HG03575 (cell line): ENCODE measurements around the gene SCYGR6.

ENCODE experiments used
- ATAC-seq: cut with Tn5 transposase; IDR thresholded peaks from one replicate; pipeline ENCODE4 v1.9.1; 2021; ENCODE audit not compliant: unreplicated experiment, insufficient number of reproducible peaks, low FRiP score; ENCODE audit errors: extremely low read depth

The SCYGR6 gene

DNA sequence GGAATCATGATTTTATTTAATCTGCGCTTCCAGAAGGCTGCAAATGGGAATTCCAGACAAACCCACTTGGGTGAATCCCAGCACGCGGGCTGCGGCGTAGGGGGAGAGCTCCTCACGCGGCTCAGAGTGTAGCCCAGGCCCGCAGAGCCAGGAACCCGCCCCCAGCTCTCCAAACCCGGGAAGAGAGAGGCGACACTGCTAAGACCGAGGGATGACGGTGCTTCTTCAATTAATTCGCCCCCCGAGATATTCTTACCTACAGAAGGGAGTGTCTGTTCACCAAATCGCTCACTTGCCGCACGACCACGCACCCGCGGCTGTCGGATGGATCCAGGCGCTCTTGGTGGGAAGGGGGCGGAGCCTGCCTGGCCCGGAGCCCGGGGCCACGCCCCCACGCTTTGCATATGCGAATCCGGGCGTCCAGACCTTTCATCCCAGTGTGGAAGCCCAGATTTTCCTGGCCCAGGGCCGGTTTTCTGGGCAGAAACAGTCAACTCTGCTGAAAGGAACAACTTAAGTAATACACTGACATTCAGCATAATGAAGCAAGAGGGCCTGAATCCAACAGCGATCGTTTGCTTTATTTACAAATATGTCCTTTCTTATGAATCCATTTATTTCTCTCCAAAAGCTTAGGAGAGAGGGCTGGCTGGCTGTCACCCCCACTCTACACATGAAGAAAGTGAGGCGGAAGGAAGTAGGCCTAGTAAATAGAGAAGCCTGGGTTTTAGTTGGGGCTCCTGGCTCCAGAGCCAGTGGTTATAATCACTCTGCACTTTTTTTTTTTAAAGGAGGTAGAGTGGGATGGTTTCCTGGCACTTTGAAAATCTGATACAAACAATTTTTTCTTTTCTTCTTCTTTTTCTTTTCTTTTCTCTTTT, 6.6 kb downstream of the SCYGR6 start, which contains the start of gene SLC19A3:
SLC19A3 (minus strand) TSS at position 342 of the 881 bp plus-strand sequence. CDS start 15,710 bp downstream, outside the sequence.
- ATAC-seq, result no peak

DNA sequence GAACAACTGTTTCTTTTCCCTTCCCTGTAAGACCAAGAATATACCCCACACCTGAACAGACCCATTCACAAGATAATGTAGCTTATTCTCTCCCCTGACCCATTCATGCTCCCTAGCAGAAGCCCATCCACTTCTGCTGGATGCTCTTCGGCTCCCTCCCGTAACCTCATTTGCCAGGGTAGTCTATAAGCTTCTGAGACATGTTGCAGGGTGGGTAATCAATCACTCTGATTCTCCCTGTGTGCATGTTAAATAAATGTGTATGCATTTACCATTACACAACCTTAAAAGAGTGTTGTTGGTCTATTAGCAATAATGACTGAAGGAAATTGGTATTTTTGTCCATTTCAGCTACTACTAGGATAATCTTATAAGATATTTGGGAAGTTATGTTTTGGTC, 8.1 kb downstream of the SCYGR6 start:
- ATAC-seq, result no peak

DNA sequence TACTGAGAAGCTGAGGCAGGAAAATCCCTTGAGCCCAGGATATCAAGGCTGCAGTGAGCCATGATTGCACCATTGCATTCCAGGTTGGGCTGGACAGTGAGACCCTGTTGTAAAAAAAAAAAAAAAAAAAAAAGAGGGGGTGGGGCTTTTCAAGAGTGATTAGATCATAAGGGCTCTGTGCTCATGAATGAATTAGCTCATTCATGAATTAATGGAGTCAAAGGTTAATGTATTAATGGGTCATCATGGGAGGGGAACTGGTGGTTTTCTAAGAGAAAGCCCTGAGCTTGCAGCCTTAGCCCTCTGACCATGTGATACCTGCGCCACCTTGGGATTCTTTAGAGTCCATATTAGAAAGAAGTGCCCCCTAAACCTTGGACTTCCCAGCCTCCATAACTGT, 11.3 kb downstream of the SCYGR6 start:
- ATAC-seq, result no peak

DNA sequence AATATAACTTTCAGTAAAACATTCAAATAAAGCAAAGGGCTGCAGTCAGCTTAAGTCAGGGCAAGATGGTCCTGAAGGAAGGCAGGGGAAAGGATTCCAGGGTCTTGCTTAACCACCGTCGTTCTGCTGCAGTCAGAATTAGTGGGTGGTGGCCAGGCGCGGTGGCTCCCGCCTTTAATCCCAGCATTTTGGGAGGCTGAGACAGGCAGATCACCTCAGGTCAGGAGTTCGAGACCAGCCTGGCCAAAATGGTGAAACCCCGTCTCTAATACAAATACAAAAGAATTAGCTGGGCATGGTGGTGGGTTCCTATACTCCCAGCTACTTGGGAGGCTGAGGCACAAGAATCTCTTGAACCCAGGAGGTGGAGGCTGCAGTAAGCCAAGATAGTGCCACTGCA, 13.6 kb downstream of the SCYGR6 start:
- ATAC-seq, result no peak

DNA sequence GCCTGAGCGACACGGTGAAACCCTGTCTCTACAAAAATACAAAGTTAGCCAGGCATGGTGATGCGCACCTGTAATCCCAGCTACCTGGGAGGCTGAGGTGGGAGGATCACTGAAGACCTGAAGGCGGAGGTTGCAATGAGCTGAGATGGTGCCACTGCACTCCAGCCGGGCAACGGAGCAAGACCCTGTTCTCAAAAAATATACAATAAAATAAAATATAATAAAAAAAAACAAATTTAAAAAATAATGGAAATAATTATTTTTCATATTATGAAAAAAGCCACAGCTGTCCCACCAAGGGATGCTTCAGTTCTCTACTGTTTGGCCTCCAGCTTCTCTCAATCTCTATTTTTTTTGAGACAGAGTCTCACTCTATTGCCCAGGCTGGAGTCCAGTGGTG, 17.2 kb downstream of the SCYGR6 start:
- no peak for ATAC-seq

DNA sequence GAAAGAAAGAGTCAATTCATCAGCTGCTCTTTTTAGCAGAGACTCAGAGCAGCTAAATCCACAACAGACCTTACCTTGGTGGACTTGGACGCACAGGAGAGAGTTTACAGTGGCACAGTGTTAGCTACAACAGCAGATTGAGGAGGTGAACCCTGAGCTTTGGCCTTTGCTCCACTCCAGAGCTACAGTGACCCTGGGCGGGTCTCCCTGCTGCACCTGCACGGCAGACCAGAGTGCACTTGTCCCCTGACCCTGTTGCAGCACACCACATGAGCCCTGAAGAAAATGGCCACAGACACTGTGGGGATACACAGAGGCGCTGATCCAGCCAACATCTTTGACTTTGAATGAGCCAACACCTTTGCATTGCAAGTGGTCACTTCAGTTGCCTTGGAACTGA, 17.7 kb downstream of the SCYGR6 start:
- no peak for ATAC-seq

DNA sequence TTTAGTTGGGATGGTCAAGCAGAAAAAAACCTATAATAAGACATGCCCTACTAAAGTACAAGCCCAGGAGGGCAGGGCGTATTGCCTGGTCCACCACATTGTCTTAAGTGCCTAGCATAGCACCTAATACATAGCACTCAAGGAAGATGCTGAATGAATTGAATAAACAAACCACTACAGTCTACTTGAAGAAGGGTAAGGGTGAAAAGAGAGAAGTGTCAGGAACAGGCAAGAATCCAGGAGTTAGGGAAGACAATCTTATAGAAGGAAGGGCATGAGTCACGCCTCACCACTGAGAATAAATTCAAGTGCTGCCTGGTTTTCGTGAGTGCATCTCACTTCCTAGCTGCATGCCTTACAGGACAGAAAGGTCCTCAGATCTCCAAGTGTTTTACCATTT, 20.6 kb downstream of the SCYGR6 start:
- no peak for ATAC-seq

DNA sequence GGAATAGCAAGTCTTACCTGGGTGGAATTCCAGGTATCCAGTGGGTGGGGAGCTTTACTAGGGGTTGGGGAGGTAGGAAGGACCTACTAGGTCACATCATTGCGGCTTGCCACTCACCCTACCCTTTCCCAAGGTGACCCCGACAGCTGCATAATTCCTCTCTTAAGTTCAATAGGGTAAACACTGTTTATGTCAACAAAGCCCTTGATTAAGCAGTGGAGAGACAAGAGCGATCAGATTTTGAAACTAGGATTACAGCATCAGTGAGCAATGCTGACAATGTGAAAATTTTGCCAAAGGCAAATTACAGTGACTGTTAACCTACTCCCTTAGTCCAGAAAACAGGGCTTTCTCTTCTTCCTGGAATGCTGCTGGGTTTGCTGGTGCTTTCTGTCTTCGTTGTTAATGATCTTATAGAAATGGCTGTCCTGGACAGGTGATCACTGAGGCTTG, 21.3 kb downstream of the SCYGR6 start:
- no peak for ATAC-seq

DNA sequence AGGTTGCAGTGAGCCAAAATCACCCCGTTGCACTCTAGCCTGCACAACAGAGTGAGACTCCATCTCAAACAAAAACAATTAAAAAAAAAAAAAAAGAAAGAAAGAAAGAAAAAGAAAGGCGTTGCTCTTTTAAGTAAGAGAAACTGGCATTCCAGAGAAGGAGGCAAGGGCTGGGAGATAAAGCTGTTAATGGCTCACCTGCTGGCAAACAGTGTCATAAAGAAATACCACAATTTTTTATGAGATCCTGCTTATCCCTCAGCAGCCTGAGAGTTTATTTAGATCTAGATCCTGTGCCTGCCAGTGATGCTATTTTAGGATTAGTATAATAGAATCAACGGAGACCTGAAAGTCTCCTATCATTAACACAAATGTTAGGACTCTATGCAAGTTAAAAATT, 23.0 kb downstream of the SCYGR6 start:
- ATAC-seq, result no peak

DNA sequence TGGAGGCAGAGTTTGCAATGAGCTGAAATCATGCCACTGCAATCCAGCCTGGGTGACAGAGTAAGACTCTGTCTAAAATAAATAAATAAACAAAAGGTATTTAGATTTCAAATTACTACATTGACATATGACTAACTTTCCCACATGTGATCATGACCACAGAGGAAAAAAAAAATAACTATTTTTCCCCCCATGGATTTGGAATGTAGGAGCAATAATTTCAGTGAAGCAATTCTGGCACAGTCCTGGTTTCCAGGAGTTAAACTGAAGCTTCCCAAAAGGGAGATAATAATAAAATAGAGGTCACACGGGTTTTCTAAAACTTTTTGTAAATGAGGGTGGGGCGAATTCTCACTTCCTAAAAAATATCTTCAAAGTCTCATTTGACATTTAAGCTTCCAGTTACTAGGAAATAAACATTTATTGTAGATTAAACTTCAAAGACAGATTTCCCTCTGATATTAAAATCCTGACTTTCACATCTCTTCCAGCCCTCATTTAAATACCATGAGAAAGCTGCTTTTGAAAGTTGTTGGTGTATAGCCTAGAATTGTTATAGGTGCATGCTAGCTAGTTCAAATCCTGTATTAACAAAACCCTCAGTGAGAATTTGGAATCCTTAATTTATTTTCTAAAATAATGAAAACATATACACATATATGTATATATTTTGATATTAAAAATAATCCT, 27.4 kb downstream of the SCYGR6 start:
- ATAC-seq, result no peak

DNA sequence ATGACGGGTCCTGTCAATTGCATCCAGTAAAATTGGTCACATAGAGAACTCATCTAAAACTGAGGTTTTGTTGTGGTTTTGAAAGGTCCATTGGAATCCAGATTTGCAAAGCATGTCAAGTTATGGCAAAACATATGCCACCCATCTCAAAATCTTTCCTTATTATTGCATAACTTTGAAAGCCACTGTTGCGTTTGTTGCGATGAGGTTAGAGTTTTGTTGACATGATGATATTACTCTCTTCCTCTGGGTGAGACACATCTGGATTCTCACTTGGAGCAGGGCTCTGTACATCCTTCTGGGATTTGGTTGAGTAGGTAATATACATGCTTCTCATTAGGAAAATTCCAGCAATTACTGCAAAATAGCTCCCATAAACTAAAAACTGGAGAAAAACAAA, 37.4 kb downstream of the SCYGR6 start:
- ATAC-seq, result no peak

DNA sequence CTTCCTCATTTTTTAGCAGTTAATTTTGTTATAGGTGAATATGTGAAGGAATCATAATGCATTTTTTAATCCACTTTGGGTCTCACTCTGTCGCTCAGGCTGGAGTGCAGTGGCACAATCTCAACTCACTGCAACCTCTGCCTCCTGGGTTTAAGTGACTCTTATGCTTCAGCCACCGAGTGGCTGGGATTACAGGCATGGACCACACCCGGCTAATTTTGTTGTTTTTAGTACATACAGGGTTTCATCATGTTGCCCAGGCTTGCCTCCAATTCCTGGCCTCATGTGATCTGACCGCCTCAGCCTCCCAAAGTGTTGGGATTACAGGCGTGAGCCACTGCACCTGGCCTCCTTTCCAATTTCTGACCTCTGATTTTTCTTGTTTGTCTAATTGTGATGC, 40.3 kb downstream of the SCYGR6 start:
- ATAC-seq, result no peak

DNA sequence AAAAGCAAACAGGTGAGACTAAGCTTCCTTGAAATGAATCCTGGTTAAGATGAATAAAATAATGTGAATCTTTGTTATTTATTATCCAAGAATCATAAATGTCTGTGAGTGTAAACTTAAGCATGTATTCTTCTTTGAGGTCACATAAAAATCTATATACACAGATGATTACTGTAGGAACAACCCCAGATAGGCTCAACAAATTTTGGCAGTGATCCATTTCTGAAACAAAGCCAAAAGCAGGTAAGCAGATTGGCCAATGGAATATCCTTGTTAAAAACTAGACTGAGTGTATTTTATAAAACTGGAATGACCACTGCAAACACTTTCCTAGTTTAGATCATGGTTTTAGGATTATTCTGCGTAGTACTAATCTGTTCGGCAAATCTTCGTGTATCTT, 46.6 kb downstream of the SCYGR6 start:
- no peak for ATAC-seq

DNA sequence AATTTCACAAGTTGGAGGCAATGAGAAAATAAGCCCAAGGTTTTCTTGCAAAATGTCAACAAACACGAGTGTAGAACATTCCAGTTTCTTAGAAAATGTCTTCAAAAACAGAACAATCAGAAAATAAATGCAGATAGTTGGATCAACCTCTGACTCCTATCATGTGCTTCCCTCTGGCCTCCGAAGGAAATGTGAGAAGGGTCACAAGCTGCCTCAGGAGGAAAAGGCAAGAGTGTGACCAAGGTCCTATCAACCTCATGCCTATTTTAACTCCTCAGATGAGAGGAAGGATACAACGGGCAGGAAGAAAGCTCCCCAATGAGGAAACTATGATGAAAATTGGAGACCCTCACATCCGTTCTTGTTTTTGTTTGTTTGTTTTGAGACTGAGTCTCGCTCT, 50.1 kb downstream of the SCYGR6 start:
- no peak for ATAC-seq
